ENCODE data around the gene MYRF.

MYRF gene

DNA sequence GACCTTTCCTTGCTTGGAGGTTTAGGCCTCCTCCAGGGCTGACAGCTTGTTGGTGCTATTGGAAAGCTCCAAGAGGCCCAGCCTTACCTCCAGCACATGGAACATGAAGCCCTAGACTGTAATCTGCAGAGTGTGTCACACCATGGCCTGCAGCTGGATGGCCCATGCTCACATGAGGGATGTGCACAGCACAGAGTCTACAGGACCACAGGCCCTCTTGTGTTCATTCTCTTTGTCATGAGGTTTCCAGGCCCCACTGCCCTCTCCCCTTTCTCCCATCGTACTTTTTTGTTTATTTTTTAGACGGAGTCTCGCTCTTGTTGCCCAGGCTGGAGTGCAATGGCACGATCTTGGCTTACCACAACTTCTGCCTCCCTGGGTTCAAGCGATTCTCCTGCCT is 54.3 kb downstream of the MYRF start:
- TF ChIP-seq ZNF830 (tag by site-specific recombination; IDR thresholded peaks at IDR 0.05; ENCODE audit: low read depth) (no peak), ZNF274 (IDR thresholded peaks at IDR 0.05; ENCODE audit: low read length) (no peak), ZNF274 (tag by site-specific recombination; IDR thresholded peaks at IDR 0.05; ENCODE audit: borderline replicate concordance) (no peak), TCF7L2 (IDR thresholded peaks at IDR 0.05; ENCODE audit: borderline replicate concordance, low read depth, low read length) (no peak), ZNF600 (tag by site-specific recombination; IDR thresholded peaks at IDR 0.05) (no peak), ZNF133 (tag by site-specific recombination; IDR thresholded peaks at IDR 0.05) (no peak), MEIS1 (CRISPR knock-in tag; IDR thresholded peaks at IDR 0.05; ENCODE audit: borderline replicate concordance) (no peak), REPIN1 (tag by site-specific recombination; IDR thresholded peaks at IDR 0.05; ENCODE audit: low read depth) (no peak), EGR2 (tag by site-specific recombination; IDR thresholded peaks at IDR 0.05; ENCODE audit: low read depth) (no peak), ZNF664 (tag by site-specific recombination; IDR thresholded peaks at IDR 0.05) (no peak)
- TF ChIP-seq, protein P1, sequence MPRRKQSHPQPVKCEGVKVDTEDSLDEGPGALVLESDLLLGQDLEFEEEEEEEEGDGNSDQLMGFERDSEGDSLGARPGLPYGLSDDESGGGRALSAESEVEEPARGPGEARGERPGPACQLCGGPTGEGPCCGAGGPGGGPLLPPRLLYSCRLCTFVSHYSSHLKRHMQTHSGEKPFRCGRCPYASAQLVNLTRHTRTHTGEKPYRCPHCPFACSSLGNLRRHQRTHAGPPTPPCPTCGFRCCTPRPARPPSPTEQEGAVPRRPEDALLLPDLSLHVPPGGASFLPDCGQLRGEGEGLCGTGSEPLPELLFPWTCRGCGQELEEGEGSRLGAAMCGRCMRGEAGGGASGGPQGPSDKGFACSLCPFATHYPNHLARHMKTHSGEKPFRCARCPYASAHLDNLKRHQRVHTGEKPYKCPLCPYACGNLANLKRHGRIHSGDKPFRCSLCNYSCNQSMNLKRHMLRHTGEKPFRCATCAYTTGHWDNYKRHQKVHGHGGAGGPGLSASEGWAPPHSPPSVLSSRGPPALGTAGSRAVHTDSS (tag by site-specific recombination; IDR thresholded peaks at IDR 0.05), result no peak
- TF ChIP-seq, protein P2, sequence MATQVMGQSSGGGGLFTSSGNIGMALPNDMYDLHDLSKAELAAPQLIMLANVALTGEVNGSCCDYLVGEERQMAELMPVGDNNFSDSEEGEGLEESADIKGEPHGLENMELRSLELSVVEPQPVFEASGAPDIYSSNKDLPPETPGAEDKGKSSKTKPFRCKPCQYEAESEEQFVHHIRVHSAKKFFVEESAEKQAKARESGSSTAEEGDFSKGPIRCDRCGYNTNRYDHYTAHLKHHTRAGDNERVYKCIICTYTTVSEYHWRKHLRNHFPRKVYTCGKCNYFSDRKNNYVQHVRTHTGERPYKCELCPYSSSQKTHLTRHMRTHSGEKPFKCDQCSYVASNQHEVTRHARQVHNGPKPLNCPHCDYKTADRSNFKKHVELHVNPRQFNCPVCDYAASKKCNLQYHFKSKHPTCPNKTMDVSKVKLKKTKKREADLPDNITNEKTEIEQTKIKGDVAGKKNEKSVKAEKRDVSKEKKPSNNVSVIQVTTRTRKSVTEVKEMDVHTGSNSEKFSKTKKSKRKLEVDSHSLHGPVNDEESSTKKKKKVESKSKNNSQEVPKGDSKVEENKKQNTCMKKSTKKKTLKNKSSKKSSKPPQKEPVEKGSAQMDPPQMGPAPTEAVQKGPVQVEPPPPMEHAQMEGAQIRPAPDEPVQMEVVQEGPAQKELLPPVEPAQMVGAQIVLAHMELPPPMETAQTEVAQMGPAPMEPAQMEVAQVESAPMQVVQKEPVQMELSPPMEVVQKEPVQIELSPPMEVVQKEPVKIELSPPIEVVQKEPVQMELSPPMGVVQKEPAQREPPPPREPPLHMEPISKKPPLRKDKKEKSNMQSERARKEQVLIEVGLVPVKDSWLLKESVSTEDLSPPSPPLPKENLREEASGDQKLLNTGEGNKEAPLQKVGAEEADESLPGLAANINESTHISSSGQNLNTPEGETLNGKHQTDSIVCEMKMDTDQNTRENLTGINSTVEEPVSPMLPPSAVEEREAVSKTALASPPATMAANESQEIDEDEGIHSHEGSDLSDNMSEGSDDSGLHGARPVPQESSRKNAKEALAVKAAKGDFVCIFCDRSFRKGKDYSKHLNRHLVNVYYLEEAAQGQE (tag by site-specific recombination; IDR thresholded peaks at IDR 0.05), result no peak
- TF ChIP-seq, protein P3, sequence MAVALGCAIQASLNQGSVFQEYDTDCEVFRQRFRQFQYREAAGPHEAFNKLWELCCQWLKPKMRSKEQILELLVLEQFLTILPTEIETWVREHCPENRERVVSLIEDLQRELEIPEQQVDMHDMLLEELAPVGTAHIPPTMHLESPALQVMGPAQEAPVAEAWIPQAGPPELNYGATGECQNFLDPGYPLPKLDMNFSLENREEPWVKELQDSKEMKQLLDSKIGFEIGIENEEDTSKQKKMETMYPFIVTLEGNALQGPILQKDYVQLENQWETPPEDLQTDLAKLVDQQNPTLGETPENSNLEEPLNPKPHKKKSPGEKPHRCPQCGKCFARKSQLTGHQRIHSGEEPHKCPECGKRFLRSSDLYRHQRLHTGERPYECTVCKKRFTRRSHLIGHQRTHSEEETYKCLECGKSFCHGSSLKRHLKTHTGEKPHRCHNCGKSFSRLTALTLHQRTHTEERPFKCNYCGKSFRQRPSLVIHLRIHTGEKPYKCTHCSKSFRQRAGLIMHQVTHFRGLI (tag by site-specific recombination; IDR thresholded peaks at IDR 0.05), result no peak
- TF ChIP-seq, protein P4, sequence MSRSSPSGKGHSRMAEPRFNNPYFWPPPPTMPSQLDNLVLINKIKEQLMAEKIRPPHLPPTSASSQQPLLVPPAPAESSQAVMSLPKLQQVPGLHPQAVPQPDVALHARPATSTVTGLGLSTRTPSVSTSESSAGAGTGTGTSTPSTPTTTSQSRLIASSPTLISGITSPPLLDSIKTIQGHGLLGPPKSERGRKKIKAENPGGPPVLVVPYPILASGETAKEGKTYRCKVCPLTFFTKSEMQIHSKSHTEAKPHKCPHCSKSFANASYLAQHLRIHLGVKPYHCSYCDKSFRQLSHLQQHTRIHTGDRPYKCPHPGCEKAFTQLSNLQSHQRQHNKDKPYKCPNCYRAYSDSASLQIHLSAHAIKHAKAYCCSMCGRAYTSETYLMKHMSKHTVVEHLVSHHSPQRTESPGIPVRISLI (tag by site-specific recombination; IDR thresholded peaks at IDR 0.05), result no peak
- TF ChIP-seq, protein P5, sequence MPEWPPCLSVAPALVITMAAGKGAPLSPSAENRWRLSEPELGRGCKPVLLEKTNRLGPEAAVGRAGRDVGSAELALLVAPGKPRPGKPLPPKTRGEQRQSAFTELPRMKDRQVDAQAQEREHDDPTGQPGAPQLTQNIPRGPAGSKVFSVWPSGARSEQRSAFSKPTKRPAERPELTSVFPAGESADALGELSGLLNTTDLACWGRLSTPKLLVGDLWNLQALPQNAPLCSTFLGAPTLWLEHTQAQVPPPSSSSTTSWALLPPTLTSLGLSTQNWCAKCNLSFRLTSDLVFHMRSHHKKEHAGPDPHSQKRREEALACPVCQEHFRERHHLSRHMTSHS (tag by site-specific recombination; IDR thresholded peaks at IDR 0.05), result no peak
- POLR2A ChIA-PET, result interaction anchor here (0.6 to 3.2 kb wide), 3 partner anchors 9 to 21 kb away, joined by 3 to 17 read pairs (median 3); partner anchors contain the start of genes FADS1, FADS2, FEN1 and TMEM258
- no peak overlapping the region for H3K27ac ChIP-seq (ENCODE audit: extremely low read depth, low read depth, low read length)

DNA sequence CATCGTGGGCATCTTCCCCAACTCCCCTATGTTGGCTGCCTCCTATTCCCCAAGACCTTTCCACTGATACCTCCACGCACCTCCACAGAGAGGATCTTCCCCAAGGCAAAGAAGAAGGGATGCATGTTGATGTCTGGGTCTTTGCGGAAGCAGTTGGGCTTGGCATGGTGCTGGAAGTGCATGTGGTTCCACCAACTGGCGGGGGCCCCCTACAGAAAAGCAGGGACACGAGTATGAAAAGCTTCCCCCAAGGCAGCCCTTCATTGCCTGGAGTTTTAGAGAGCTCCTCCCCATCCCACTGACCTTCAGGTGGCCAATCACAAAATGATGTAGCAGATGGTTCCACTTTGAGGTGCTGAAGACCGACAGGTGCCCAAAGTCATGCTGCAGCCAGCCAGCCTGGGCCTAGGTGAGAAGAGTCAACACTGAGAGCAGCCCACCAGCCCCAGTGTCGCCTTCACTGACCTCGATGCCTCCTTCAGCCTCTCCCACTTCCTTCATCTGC is 58.3 kb downstream of the MYRF start:
- CTCF ChIA-PET, result interaction anchor here (0.5 kb wide), 1 partner anchor 12 kb away, joined by 3 read pairs; no protein-coding TSS in a partner anchor
- Histone ChIP-seq H3K4me1 (ENCODE audit: control insufficient read depth, insufficient read depth, low read length) (no peaks in the 10 kb centered on the region), H3K9me3 (ENCODE audit: control insufficient read depth, insufficient read depth, low read depth, low read length) (no peaks in the 10 kb centered on the region), H3K36me3 (ENCODE audit: control insufficient read depth in 2 of 2, insufficient read depth in 1 of 2, low read length in 2 of 2) (peaks cover 0 to 51% of the 10 kb centered on the region in 2 experiments; a peak in 1 of 3 replicates), H3K27ac (ENCODE audit: extremely low read depth, low read depth, low read length) (no peak overlapping the region), H3K4me3 (ENCODE audit: low read depth, low read length) (no peak overlapping the region)
- POLR2A ChIA-PET, result no interaction called here
- TF ChIP-seq ZNF354C (tag by site-specific recombination; IDR thresholded peaks at IDR 0.05; ENCODE audit: borderline replicate concordance, low read depth), result no peak
- TF ChIP-seq ZNF174 (tag by site-specific recombination; IDR thresholded peaks at IDR 0.05), result no peak
- no peak for TF ChIP-seq WT1 (tag by site-specific recombination; IDR thresholded peaks at IDR 0.05)
- TF ChIP-seq, protein P6, sequence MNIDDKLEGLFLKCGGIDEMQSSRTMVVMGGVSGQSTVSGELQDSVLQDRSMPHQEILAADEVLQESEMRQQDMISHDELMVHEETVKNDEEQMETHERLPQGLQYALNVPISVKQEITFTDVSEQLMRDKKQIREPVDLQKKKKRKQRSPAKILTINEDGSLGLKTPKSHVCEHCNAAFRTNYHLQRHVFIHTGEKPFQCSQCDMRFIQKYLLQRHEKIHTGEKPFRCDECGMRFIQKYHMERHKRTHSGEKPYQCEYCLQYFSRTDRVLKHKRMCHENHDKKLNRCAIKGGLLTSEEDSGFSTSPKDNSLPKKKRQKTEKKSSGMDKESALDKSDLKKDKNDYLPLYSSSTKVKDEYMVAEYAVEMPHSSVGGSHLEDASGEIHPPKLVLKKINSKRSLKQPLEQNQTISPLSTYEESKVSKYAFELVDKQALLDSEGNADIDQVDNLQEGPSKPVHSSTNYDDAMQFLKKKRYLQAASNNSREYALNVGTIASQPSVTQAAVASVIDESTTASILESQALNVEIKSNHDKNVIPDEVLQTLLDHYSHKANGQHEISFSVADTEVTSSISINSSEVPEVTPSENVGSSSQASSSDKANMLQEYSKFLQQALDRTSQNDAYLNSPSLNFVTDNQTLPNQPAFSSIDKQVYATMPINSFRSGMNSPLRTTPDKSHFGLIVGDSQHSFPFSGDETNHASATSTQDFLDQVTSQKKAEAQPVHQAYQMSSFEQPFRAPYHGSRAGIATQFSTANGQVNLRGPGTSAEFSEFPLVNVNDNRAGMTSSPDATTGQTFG (tag by site-specific recombination; IDR thresholded peaks at IDR 0.05; ENCODE audit: borderline replicate concordance), result no peak
- no peak for TF ChIP-seq ZNF629 (tag by site-specific recombination; IDR thresholded peaks at IDR 0.05)
- TF ChIP-seq, protein P7, sequence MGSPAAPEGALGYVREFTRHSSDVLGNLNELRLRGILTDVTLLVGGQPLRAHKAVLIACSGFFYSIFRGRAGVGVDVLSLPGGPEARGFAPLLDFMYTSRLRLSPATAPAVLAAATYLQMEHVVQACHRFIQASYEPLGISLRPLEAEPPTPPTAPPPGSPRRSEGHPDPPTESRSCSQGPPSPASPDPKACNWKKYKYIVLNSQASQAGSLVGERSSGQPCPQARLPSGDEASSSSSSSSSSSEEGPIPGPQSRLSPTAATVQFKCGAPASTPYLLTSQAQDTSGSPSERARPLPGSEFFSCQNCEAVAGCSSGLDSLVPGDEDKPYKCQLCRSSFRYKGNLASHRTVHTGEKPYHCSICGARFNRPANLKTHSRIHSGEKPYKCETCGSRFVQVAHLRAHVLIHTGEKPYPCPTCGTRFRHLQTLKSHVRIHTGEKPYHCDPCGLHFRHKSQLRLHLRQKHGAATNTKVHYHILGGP (tag by site-specific recombination; IDR thresholded peaks at IDR 0.05), result no peak
- no peak for TF ChIP-seq ZNF426 (tag by site-specific recombination; IDR thresholded peaks at IDR 0.05)

More for the DNA sequence above, 54.3 kb downstream of the MYRF start:
- H3K9me3 ChIP-seq (ENCODE audit: control insufficient read depth, insufficient read depth, low read depth, low read length), result no peaks in the 10 kb centered on the region
- H3K36me3 ChIP-seq (ENCODE audit: control insufficient read depth in 2 of 2, insufficient read depth in 1 of 2, low read length in 2 of 2), result peaks cover 0 to 74% of the 10 kb centered on the region in 2 experiments; a peak in 1 of 3 replicates
- no peak overlapping the region for H3K4me3 ChIP-seq (ENCODE audit: low read depth, low read length)
- no peaks in the 10 kb centered on the region for H3K4me1 ChIP-seq (ENCODE audit: control insufficient read depth, insufficient read depth, low read length)
- CTCF ChIA-PET, result interaction anchor here (0.6 to 3.4 kb wide), 7 partner anchors 8 to 303 kb away, joined by 3 to 24 read pairs (median 5); no protein-coding TSS in a partner anchor
